Measurements from ENCODE around the gene MAPK11.

MAPK11 gene

DNA sequence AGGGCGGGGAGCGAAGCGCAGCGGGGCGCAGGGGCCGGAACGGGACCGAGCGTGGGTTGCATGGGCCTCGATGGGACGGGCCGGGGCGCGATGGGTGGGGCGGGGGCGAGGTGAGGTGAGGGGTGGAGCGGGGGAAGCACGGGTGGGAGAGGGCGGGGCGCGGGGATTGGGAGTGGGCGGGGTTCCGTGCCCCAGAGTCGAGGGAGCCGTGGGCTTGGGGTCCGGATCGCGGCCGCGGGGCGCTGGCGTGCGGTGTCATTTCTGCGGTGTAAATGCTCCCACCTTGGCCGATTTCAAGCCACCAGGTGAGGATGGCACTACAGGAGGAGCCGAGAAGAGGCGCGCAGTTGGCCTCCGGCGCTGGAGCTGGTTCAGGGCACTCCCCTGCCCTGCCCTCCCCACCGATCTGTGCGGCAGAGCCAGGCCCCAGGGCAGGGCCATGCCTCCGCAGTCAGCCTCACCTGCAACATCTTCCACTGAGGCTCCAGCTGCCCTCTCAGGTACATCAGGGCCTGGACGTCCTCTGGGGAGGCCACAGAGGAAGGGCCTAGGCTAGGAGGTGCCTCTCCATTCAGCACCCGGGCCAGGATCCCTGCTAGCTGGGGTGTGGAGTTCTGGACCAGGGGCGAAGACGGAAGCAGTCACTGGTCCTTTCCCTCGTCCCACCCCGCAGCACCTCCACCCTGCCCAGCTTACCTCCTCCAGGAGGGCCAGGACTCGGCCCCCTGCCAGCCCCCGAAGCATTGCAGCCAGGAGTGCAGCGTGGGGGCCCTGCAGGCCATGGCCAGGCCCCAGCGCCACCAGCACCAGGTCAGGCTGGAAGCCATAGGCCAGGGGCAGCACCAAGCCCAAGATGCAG, 24.7 kb downstream of the MAPK11 start:
- TF ChIP-seq, protein P1, sequence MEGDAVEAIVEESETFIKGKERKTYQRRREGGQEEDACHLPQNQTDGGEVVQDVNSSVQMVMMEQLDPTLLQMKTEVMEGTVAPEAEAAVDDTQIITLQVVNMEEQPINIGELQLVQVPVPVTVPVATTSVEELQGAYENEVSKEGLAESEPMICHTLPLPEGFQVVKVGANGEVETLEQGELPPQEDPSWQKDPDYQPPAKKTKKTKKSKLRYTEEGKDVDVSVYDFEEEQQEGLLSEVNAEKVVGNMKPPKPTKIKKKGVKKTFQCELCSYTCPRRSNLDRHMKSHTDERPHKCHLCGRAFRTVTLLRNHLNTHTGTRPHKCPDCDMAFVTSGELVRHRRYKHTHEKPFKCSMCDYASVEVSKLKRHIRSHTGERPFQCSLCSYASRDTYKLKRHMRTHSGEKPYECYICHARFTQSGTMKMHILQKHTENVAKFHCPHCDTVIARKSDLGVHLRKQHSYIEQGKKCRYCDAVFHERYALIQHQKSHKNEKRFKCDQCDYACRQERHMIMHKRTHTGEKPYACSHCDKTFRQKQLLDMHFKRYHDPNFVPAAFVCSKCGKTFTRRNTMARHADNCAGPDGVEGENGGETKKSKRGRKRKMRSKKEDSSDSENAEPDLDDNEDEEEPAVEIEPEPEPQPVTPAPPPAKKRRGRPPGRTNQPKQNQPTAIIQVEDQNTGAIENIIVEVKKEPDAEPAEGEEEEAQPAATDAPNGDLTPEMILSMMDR (IDR thresholded peaks at IDR 0.05; ENCODE audit: insufficient read depth, missing control alignments), result no peak
- DNase-seq (ENCODE audit: insufficient read length, low spot score) (no peak), FAIRE-seq (no peak)

DNA sequence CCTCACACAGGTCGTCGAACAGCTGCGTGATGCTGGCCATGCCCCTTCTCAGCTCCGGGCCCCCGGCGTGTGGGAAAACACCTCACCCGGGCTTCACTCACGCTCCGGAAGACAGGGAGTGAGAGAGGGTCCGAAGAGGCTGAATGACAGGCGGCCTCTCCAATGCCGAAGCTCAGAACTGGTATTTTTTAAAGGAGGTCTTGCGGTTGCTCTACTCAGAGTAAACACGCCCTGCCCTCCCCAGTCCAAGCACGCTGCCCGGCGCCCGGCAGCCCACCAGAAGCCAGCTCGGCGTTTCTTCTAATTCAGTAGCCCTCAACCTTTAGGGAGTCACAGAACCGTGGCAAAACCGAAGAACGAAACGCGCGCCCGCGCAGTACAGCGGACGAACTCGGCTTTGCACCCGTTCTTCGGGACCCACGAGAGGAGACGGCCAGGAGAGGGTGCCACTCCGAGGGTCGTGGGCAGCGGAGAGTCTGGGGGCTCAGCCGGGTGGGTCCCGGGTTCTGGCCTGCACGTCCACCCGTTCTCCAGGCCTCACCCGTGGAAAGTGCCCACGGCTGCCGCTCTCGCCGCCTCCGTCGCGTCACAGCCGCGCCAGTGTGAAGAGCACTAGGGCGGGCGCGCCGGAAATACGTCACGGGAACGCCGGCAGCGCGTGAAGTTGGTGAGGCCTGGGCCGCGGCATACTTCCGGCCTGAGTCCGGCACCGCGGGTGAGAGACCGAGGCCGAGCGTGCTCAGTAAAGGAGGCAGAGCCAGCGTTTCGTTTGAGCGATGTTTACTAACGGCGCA, 25.6 kb downstream of the MAPK11 start, which contains the start of gene TUBGCP6:
TSS of gene TUBGCP6 (minus strand) at position 604 of the 794 bp plus-strand sequence. CDS start at position 40, 564 bp downstream.
- TF ChIP-seq, protein P1 (IDR thresholded peaks at IDR 0.05; ENCODE audit: insufficient read depth, missing control alignments), result no peak
- DNase-seq (ENCODE audit: insufficient read length, low spot score) (peak; percentile 62), FAIRE-seq (no peak)

DNA sequence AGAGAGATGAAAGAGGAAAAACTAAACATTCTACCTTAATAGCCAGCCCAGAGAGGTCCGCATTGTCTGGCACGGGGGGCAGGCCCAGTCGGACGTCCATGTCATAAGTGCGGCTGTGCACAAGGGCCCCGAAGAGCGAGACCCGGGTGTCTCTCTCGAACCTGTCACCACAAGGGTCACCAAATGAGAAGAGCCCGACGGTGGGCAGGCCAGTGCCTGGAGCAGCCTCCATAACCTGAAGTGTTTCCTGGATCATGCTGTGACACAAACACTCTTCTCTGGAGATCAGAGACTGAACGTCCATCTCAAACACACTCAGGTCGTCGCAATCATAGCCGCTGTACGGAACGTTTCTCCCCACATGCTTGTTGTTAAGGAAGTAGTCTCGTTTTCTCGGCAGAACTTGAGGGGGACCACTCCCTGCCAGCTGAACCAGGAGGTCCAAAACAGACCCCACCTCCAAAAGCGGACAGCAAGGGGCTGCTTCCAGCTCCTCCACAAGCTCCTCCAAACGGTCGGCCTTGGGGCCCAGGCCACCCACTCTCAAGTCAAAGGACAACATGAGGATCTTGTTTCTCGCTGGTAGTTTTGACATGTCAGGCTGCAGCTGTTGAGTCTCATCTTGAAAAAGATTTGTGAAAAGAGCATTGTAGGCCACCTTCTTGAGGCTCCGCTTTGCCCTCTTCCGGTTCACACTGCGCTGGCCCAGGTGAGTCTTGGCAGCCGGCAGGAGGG, 26.3 kb downstream of the MAPK11 start:
- DNase-seq (ENCODE audit: insufficient read length, low spot score) (no peak), FAIRE-seq (no peak)
- TF ChIP-seq, protein P1 (IDR thresholded peaks at IDR 0.05; ENCODE audit: insufficient read depth, missing control alignments), result no peak

DNA sequence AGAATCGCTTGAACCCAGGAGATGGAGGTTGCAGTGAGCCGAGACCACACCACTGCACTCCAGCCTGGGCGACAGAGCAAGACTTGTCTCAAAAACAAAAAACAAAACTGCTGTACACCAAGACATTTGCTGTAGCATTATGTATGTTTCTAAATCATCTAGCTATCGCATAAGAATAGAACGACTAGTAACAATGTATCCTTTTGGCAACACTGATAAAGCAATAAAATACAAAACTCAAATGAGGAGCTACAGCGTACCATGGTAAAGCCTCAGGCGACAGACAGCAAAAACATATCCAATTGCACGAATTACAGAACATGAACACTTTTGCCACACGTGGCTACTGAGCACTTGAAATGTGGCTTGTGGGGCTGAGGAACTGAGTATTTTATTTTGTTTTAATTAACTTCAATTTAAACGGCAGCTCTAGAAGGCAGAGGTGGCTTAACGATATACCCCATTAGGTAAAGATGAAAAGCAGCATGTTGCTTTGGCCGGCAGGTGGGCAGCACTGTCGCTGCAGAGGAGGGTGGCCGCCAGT, 27.7 kb downstream of the MAPK11 start:
- FAIRE-seq (no peak), DNase-seq (ENCODE audit: insufficient read length, low spot score) (no peak)
- TF ChIP-seq, protein P1 (IDR thresholded peaks at IDR 0.05; ENCODE audit: insufficient read depth, missing control alignments), result no peak

DNA sequence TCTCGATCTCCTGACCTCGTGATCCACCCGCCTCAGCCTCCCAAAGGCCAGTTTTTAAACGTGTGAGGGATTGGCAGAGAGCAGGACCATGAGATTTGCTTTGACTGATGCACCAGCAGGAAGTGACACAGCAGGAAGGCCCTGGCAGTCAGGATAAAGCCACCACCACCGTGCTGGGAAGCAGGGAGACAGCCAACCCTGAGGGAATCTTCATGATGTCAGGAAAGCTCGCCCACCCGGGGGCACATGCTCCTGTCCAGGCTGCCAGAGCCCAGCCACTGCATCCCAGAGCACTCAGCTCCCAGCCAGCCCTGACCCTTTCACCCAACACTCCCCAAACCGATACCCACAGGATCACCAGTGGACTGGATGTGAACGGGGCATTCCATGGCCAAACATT, 31.4 kb downstream of the MAPK11 start:
- TF ChIP-seq, protein P1 (IDR thresholded peaks at IDR 0.05; ENCODE audit: insufficient read depth, missing control alignments), result no peak
- DNase-seq (ENCODE audit: insufficient read length, low spot score) (no peak), FAIRE-seq (no peak)

DNA sequence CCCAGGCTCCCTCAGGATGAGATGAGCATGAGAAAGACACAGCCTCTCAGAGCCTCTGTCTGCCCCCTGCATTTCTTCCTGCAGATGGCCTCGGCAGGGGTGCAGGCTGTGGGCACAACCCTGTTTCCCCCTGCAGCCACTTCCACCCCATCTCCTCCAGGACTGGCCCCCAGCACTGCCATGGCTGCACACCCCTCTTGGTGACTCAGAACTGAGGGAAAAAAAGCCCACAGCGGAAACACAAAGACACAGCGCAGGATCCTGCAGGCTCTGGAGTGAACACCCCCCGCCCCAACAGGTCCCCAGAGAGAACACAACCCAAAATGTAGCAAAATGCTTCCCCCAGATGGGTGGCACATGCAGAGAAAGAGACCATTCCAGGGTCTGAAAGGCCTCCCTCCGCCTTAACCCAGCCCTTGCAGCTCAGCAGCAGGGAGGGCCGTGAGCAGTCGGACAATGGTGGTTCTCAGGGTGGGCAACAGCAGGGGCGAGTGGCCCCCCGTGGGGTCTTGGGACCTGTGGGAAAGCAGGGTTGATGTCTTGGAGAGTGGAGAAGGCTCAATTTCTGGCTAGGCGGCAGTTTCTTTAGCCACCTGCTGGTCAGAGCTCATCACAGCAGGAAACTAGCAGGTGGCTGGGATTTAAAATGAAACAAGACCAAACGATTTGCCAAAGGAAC, 33.3 kb downstream of the MAPK11 start:
- FAIRE-seq (no peak), DNase-seq (ENCODE audit: insufficient read length, low spot score) (no peak)
- TF ChIP-seq, protein P1 (IDR thresholded peaks at IDR 0.05; ENCODE audit: insufficient read depth, missing control alignments), result peak; percentile 40
